GM18907 (cell line): Measurements from ENCODE around the gene TMEM72.

Experiments
- ATAC-seq: cut with Tn5 transposase; IDR thresholded peaks from one replicate; pipeline ENCODE4 v1.9.1; 2021; ENCODE audit warnings: mild to moderate bottlenecking, moderate library complexity; ENCODE audit not compliant: unreplicated experiment

Gene TMEM72

GRCh38 chr10:44977287-44978212 lies 66.4 kb downstream of the TMEM72 start:
- ATAC-seq, result no peak

- ATAC-seq, result no peak
Observed at GRCh38 chr10:44978213-44978569, 67.1 kb downstream of the TMEM72 start.

GRCh38 chr10:44978570-44979280 lies 67.6 kb downstream of the TMEM72 start, which contains the start of gene DEPP1:
TSS of gene DEPP1 (minus strand) at chr10:44978809. CDS start at chr10:44978030, 779 bp downstream.
- peak; percentile 33 for ATAC-seq

GRCh38 chr10:44979281-44980191 lies 68.4 kb downstream of the TMEM72 start:
- ATAC-seq, result no peak

- no peak for ATAC-seq
Observed at GRCh38 chr10:44980309-44981171, 69.4 kb downstream of the TMEM72 start.

- peak; percentile 59 for ATAC-seq
Observed at GRCh38 chr10:44981172-44982113, 70.3 kb downstream of the TMEM72 start.

DNA sequence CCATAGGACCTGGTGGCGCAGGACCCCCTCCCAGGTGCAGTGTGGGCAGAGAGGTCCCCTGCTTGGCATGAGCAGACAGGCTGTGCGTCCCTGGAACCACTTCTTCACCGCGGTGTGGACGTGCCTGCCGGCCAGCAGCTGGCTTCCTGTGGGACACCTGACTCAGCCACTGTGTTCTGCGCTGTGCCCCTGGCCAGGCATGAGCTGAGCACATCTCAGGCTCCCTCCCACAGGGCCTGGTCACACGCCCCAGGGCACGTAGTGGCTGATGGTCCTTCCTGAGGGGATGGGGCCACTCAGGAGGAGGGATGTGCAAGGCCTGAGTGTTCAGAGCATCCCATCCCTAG lies 71.0 kb downstream of the TMEM72 start:
- ATAC-seq, result no peak

GRCh38 chr10:44982496-44982895 lies 71.4 kb downstream of the TMEM72 start:
- no peak for ATAC-seq

GRCh38 chr10:44983066-44983894 lies 72.1 kb downstream of the TMEM72 start:
- no peak for ATAC-seq

GRCh38 chr10:44983895-44984278 lies 72.8 kb downstream of the TMEM72 start:
- no peak for ATAC-seq

- ATAC-seq, result no peak
Observed at GRCh38 chr10:44984671-44985101, 73.5 kb downstream of the TMEM72 start.

DNA sequence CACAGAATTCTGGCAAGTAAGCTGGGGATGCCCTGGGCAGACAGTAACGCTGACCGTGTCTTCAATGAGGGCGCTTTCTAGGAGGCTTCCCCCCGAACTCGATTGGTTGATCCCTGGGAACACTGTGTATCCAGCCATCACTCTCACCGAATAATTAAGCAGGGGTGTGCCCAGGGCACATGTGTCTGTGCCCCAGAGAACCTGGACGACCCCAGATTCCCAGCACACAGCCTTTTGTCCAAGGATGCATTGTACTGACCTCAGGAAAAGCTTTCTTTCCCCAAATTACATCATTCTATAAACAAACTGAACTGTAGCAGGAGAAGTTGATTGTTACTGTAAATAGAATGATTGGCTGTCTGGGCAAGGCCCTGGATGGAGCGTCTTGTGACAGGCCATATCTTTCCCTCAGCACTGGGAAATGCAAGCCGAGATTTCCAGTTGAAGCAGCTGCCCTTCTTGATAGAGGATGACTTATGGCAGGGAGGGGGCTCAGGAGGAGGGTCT lies 74.1 kb downstream of the TMEM72 start:
- ATAC-seq, result no peak

DNA sequence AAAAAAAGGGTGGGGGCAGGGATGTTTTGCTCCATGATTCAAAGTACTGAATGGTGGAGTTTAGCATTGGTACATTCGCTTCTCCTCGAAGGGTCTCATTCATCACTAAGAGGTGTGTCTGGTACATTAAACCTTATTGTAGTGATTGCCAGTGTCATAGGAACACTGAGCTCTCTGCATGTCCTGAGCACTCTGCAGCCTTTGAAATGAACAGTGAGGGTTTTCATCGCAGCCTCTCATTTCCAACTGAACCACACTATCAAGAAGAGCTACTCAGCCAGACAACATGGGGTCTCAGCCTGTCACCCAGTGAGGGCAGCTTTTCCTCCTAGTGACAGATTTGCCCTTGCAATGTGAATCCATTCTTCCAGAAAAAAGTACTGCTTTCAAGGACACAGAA lies 75.0 kb downstream of the TMEM72 start:
- ATAC-seq, result no peak
